HG03460 (cell line): ENCODE data around the gene NAT16.
"Not testable (repeated sequence)": the region's sequence is repeated elsewhere in the genome, so short reads cannot be mapped to it uniquely, and the experiment has no call there.

Source experiments
- ATAC-seq: cut with Tn5 transposase; IDR thresholded peaks from one replicate; pipeline ENCODE4 v1.9.1; 2021; ENCODE audit not compliant: unreplicated experiment

The NAT16 gene

GRCh38 chr7:101202603-101202918, 22.5 kb upstream of the NAT16 start:
- no peak for ATAC-seq

- no peak for ATAC-seq
Observed at GRCh38 chr7:101201695-101202602, 21.9 kb upstream of the NAT16 start.

GRCh38 chr7:101200862-101201599, 20.9 kb upstream of the NAT16 start, which contains the start of gene MOGAT3:
Gene MOGAT3, minus strand, starts transcription at chr7:101201036. Its CDS starts 182 bp downstream, at chr7:101200854.
- no peak for ATAC-seq

- ATAC-seq, result no peak
Observed at GRCh38 chr7:101200504-101200861, 20.4 kb upstream of the NAT16 start.

GRCh38 chr7:101199522-101199921, 19.4 kb upstream of the NAT16 start:
- ATAC-seq, result not testable (repeated sequence)

- ATAC-seq, result no peak
Observed at GRCh38 chr7:101198476-101198875, 18.4 kb upstream of the NAT16 start.

- no peak for ATAC-seq
Observed at GRCh38 chr7:101197991-101198390, 17.9 kb upstream of the NAT16 start.

- no peak for ATAC-seq
Observed at GRCh38 chr7:101195884-101196283, 15.8 kb upstream of the NAT16 start.

- no peak for ATAC-seq
Observed at GRCh38 chr7:101189109-101189508, 9.0 kb upstream of the NAT16 start.

- ATAC-seq, result no peak
Observed at GRCh38 chr7:101186844-101187428, 6.8 kb upstream of the NAT16 start.

GRCh38 chr7:101186194-101186593, 6.1 kb upstream of the NAT16 start:
- ATAC-seq, result no peak

GRCh38 chr7:101185258-101185839, 5.3 kb upstream of the NAT16 start:
- ATAC-seq, result no peak

GRCh38 chr7:101179713-101180112, 380 bp downstream of the NAT16 start:
- ATAC-seq, result no peak

- ATAC-seq, result no peak
Observed at GRCh38 chr7:101179117-101179516, 976 bp downstream of the NAT16 start.

GRCh38 chr7:101177644-101178043, 2.4 kb downstream of the NAT16 start:
- ATAC-seq, result no peak

GRCh38 chr7:101175664-101176063, 4.4 kb downstream of the NAT16 start:
- no peak for ATAC-seq

GRCh38 chr7:101174322-101174854, 5.7 kb downstream of the NAT16 start:
- no peak for ATAC-seq

GRCh38 chr7:101173752-101174244, 6.3 kb downstream of the NAT16 start:
- peak; percentile 58 for ATAC-seq

- no peak for ATAC-seq
Observed at GRCh38 chr7:101172854-101173751, 7.0 kb downstream of the NAT16 start.
